T-cell (primary cell): ENCODE measurements around the gene GPR22. TPM values are rescaled to one million over a fixed set of nuclear protein-coding genes. Genes with fewer than 3 reads are reported as not detected.

Experiments used
- ATAC-seq, 4 experiments: fragments of 200-7000 bp in 3 of 4; fragments of 150-1000 bp in 1 of 4; cut with Tn5 transposase; replicated peaks in 1 of 4; 1 replicate in 3 of 4; 2 replicates in 1 of 4; pipeline ENCODE4 v1.10.0; 2021; ENCODE audit warnings: moderate library complexity in 3 of 4, mild to moderate bottlenecking in 2 of 4, moderate number of reproducible peaks in 1 of 4
- CTCF ChIA-PET, 2 donors: fragments of 300-600 bp; sonication (Branson Sonifier 250); formaldehyde crosslinking; loops; one replicate each; lab custom pipeline; 2022; ENCODE audit warnings: antibody characterized with exemption in 2 of 2; lab: Charles Lee
- POLR2A ChIA-PET, 2 donors: fragments of 300-600 bp; sonication (Branson Sonifier 250); formaldehyde crosslinking; loops; one replicate each; lab custom pipeline; 2022; ENCODE audit warnings: antibody characterized with exemption in 2 of 2; lab: Charles Lee
- DNase-seq, 35 experiments: peaks; one replicate each; pipeline versions ENCODE4 v3.0.0 to v3.0.0-alpha.2; 2013 to 2023
- H3K27ac ChIP-seq: one replicate; pipeline ENCODE4 v1.5.1; 2013; ENCODE audit warnings: low read length
- H3K27me3 ChIP-seq, 2 experiments: replicated peaks in 1 of 2; 1 replicate in 1 of 2; 2 replicates in 1 of 2; pipeline versions ENCODE4 v1.6.1 to v1.7.0; 2013; ENCODE audit warnings: low read length in 1 of 2, mixed read lengths in 1 of 2; ENCODE audit not compliant: control insufficient read depth in 2 of 2, insufficient read depth in 2 of 2; ENCODE audit errors: extremely low read depth in 1 of 2
- H3K36me3 ChIP-seq, 2 donors: 1 replicate in 1 of 2; 2 replicates in 1 of 2; pipeline versions ENCODE4 v1.6.1 to v1.7.0; 2013; ENCODE audit warnings: low read length in 1 of 2; ENCODE audit not compliant: control insufficient read depth in 2 of 2, insufficient read depth in 1 of 2; ENCODE audit errors: extremely low read depth in 1 of 2
- H3K4me1 ChIP-seq, 2 experiments: 1 replicate in 1 of 2; 2 replicates in 1 of 2; pipeline versions ENCODE4 v1.6.1 to v1.7.0; 2013; ENCODE audit warnings: low read length in 2 of 2, mixed read lengths in 1 of 2; ENCODE audit not compliant: insufficient read depth in 2 of 2, control insufficient read depth in 1 of 2; ENCODE audit errors: extremely low read depth in 1 of 2
- H3K4me3 ChIP-seq, 2 donors: 1 replicate in 1 of 2; 2 replicates in 1 of 2; pipeline versions ENCODE4 v1.5.1 to v1.7.0; 2013; ENCODE audit warnings: mild to moderate bottlenecking in 2 of 2, low read length in 1 of 2, moderate library complexity in 1 of 2; ENCODE audit not compliant: control insufficient read depth in 1 of 2; ENCODE audit errors: extremely low read depth in 1 of 2
- H3K9me3 ChIP-seq: 2 replicates; pipeline ENCODE4 v1.7.0; 2013
- H3K27ac Mint-ChIP-seq, 2 donors: one replicate each; pipeline ENCODE4 v1.8.0; 2020 to 2021; ENCODE audit warnings: mild to moderate bottlenecking in 2 of 2, mixed read lengths in 2 of 2
- H3K27me3 Mint-ChIP-seq, 2 donors: one replicate each; pipeline ENCODE4 v1.8.0; 2021 to 2022; ENCODE audit warnings: mixed read lengths in 2 of 2
- H3K36me3 Mint-ChIP-seq: one replicate; pipeline ENCODE4 v1.8.0; 2021; ENCODE audit warnings: mixed read lengths
- H3K4me1 Mint-ChIP-seq, 3 donors: one replicate each; pipeline ENCODE4 v1.8.0; 2020 to 2022; ENCODE audit warnings: mixed read lengths in 3 of 3, mild to moderate bottlenecking in 1 of 3
- H3K4me3 Mint-ChIP-seq, 3 donors: one replicate each; pipeline ENCODE4 v1.8.0; 2020 to 2022; ENCODE audit warnings: mild to moderate bottlenecking in 3 of 3, mixed read lengths in 3 of 3, moderate library complexity in 3 of 3
- H3K9me3 Mint-ChIP-seq, 3 donors: one replicate each; pipeline ENCODE4 v1.8.0; 2020 to 2022; ENCODE audit warnings: mixed read lengths in 3 of 3
- WGBS: methylation state at CpG from one replicate; pipeline ENCODE4 v1.1.5; 2013; ENCODE audit warnings: missing lambda C conversion rate; ENCODE audit not compliant: insufficient coverage; 5-methylcytosine and 5-hydroxymethylcytosine counted together
- total RNA-seq, 35 experiments: library from RNA in 6 of 35; stranded (reverse) in 6 of 35; fragments of 120-200 nt in 1 of 35; gene quantifications; one replicate each; pipeline versions ENCODE4 v1.2.1 to v1.2.4 and lab custom pipeline; 2013 to 2026

GPR22 gene
- total RNA-seq, 5 donors from 2014 or later (not counting 1 experiment from before 2014, with no cell fraction given) = not detected

DNA sequence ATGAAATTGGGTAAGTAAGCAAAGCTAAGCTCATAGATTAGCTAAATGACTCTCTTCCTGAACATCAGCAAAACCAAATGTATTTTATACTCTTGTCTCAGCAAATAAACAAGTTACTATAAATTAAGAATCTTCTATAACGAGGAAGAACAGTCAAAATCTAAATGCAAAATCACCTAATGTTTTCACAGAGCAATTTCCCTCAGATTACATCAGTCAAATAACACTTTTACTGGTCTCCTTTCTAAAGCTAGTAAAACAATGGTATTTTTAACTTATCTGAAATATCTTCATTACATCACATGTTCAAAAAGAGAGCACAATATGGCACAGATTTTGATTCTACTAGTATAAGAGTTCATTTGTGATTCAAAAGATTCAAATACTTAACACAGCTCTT lies 16.5 kb upstream of the GPR22 start:
- no peak for DNase-seq
- no peaks in the 10 kb centered on the region for H3K27me3 Mint-ChIP-seq
- no peak overlapping the region for H3K4me3 Mint-ChIP-seq
- WGBS = no CpG with 5 or more reads among the region's 1 CpG
- peaks cover 69% of the 10 kb centered on the region for H3K36me3 Mint-ChIP-seq
- POLR2A ChIA-PET = interaction anchor here in 1 of 2 donors (0.6 kb wide), 1 partner anchor 257 kb away, joined by 3 read pairs; no protein-coding TSS in a partner anchor
- Histone ChIP-seq H3K9me3 (no peaks in the 10 kb centered on the region), H3K36me3 (peaks cover 4 to 6% of the 10 kb centered on the region in 2 donors), H3K4me3 (no peak overlapping the region), H3K27ac (no peak overlapping the region), H3K4me1 (no peaks in the 10 kb centered on the region), H3K27me3 (no peaks in the 10 kb centered on the region)
- no peaks in the 10 kb centered on the region for H3K9me3 Mint-ChIP-seq
- no peak overlapping the region for H3K27ac Mint-ChIP-seq
- CTCF ChIA-PET = no interaction called here
- no peak for ATAC-seq
- H3K4me1 Mint-ChIP-seq = peaks cover 18 to 35% (median 29%) of the 10 kb centered on the region in 3 donors

DNA sequence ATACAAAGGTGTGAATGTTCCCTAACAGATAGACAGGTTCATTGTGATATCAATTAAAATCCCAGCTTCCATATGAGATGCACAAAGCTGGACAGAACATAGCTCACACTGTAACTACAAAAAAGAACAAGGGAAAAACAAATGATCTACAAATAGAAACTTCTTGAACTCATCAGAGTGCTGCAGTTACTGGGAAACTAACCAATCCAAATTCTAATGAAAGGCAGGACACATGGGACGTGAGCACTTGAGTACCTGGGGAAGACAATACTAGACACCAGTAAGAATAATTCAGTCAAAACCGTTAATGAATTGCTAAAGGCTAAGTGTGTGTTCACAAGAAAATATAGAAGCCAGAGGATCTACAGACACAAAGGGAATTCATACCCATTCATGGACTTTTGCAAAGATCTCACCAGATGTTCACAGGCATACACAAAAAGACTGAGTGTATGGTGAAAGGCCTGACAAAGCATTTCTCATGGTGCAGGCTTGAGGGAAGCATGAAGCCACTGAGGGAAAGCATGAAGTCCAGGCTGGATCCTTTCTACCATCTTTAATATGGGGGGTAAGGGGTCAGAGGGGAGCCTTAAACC lies 7.8 kb upstream of the GPR22 start:
- no peaks in the 10 kb centered on the region for H3K27me3 Mint-ChIP-seq
- no peaks in the 10 kb centered on the region for H3K4me1 ChIP-seq
- ATAC-seq = no peak
- ChIA-PET POLR2A (interaction anchor here in 1 of 2 donors (0.6 kb wide), 2 partner anchors 12 to 26 kb away, joined by 3 read pairs; no protein-coding TSS in a partner anchor), CTCF (interaction anchor here in 1 of 2 donors (0.5 to 1.3 kb wide), 3 partner anchors 413 to 1036 kb away, joined by 3 to 16 read pairs (median 9); no protein-coding TSS in a partner anchor)
- peaks cover 4 to 8% of the 10 kb centered on the region in 2 donors for H3K36me3 ChIP-seq
- no peak for DNase-seq
- no CpG with 5 or more reads among the region's 2 CpGs for WGBS
- no peaks in the 10 kb centered on the region for H3K9me3 ChIP-seq
- H3K27ac ChIP-seq = no peak overlapping the region
- H3K4me1 Mint-ChIP-seq = peaks cover 0 to 5% (median 5%) of the 10 kb centered on the region in 3 donors
- H3K4me3 Mint-ChIP-seq = no peak overlapping the region
- no peak overlapping the region for H3K4me3 ChIP-seq
- no peaks in the 10 kb centered on the region for H3K27me3 ChIP-seq
- H3K9me3 Mint-ChIP-seq = no peaks in the 10 kb centered on the region
- no peak overlapping the region for H3K27ac Mint-ChIP-seq
- peaks cover 19% of the 10 kb centered on the region for H3K36me3 Mint-ChIP-seq

DNA sequence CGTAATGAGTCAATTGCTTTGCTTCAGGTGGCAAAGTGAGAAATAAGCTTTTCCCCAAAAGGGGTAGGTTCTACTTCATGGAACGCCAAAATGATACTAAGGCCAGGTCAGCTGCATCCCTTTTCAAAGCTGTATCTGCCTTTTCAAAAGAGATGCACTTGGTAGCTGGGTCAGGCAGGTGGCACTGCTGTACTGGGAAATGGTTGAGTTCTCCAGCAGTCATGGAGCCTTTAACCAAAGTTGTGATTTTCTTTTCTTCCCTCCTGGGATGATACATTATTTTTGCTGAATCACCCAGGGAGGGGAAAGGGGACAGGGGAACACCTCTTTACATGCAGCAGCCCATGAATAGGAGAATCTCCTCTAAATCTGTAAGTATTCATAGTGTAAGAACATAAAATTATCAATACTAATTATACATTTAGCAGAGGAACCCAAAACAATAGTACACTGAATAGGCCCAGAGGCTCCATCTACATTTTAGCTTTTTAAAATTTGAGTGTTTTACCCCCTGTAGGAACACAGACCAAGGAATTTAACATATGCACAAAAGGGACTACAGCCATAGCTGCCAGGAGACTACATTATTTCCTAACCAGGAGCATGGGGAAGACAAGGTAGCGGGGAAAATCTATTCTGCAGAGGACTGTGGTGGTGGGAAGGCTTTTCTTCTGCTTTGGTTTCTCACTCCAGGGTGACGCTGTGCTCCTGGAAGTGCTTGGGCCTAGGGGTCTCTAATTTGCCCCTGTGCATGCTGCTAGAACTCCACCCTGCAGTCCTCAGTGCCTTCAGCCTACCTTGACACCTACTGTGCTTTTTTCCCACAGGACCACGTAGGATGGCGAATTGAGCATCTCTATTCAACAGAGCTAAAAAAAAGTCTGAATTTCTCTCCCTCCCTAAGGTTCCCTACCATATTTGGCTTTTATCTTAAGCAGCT lies 6.4 kb upstream of the GPR22 start:
- POLR2A ChIA-PET = interaction anchor here (0.6 kb wide), 2 partner anchors 12 to 250 kb away, joined by 3 to 4 read pairs; no protein-coding TSS in a partner anchor
- CTCF ChIA-PET = interaction anchor here (0.6 to 2.0 kb wide), 19 partner anchors 9 to 418 kb away, joined by 3 to 22 read pairs (median 6); partner anchors contain the start of gene CBLL1 (in 1 of the 2)
- H3K9me3 Mint-ChIP-seq = no peaks in the 10 kb centered on the region

GRCh38 chr7:107464666-107465226 lies 5.1 kb upstream of the GPR22 start:
- no peak overlapping the region for H3K4me3 Mint-ChIP-seq
- WGBS = 100% methylated on average over 1 of the region's 3 CpGs
- H3K36me3 ChIP-seq = no peaks in the 10 kb centered on the region
- peaks cover 0 to 5% (median 5%) of the 10 kb centered on the region in 3 donors for H3K4me1 Mint-ChIP-seq
- H3K27ac ChIP-seq = no peak overlapping the region
- DNase-seq (no peak), ATAC-seq (no peak)
- no peaks in the 10 kb centered on the region for H3K9me3 Mint-ChIP-seq
- no peaks in the 10 kb centered on the region for H3K4me1 ChIP-seq
- H3K4me3 ChIP-seq = no peak overlapping the region
- H3K9me3 ChIP-seq = no peaks in the 10 kb centered on the region
- ChIA-PET CTCF (interaction anchor here (0.8 to 2.0 kb wide), 6 partner anchors 259 to 415 kb away, joined by 3 to 6 read pairs (median 5); no protein-coding TSS in a partner anchor), POLR2A (no interaction called here)
- H3K27me3 Mint-ChIP-seq = no peaks in the 10 kb centered on the region
- no peak overlapping the region for H3K27ac Mint-ChIP-seq
- no peaks in the 10 kb centered on the region for H3K27me3 ChIP-seq
- no peaks in the 10 kb centered on the region for H3K36me3 Mint-ChIP-seq

More for the DNA sequence above, 6.4 kb upstream of the GPR22 start:
- H3K4me1 ChIP-seq = no peaks in the 10 kb centered on the region
- DNase-seq (peak in 34 of 35 experiments; percentile 9 to 73 (median 36)), ATAC-seq (peak; percentile 43 to 77 (median 68))
- H3K27ac ChIP-seq = no peak overlapping the region
- H3K27me3 Mint-ChIP-seq = no peaks in the 10 kb centered on the region
- H3K4me3 Mint-ChIP-seq = no peak overlapping the region
- H3K4me3 ChIP-seq = no peak overlapping the region
- peaks cover 0 to 7% of the 10 kb centered on the region in 2 donors for H3K36me3 ChIP-seq
- no peaks in the 10 kb centered on the region for H3K9me3 ChIP-seq
- 78% methylated on average over 2 of the region's 6 CpGs for WGBS
- no peaks in the 10 kb centered on the region for H3K27me3 ChIP-seq
- peaks cover 0 to 5% (median 5%) of the 10 kb centered on the region in 3 donors for H3K4me1 Mint-ChIP-seq
- H3K27ac Mint-ChIP-seq = peak overlapping the region in 1 of 2 donors; percentile 34
- peaks cover 6% of the 10 kb centered on the region for H3K36me3 Mint-ChIP-seq

- H3K9me3 Mint-ChIP-seq = no peaks in the 10 kb centered on the region
- Histone ChIP-seq H3K36me3 (no peaks in the 10 kb centered on the region), H3K4me1 (no peaks in the 10 kb centered on the region), H3K9me3 (no peaks in the 10 kb centered on the region), H3K27me3 (no peaks in the 10 kb centered on the region), H3K27ac (no peak overlapping the region), H3K4me3 (no peak overlapping the region)
- POLR2A ChIA-PET = interaction anchor here in 1 of 2 donors (0.6 kb wide), 1 partner anchor 123 kb away, joined by 3 read pairs; no protein-coding TSS in a partner anchor
- H3K36me3 Mint-ChIP-seq = no peaks in the 10 kb centered on the region
- DNase-seq = no peak
- WGBS = no CpG with 5 or more reads among the region's 2 CpGs
- ATAC-seq = no peak
- H3K4me1 Mint-ChIP-seq = peaks cover 3 to 7% (median 5%) of the 10 kb centered on the region in 3 donors
- H3K27ac Mint-ChIP-seq = no peak overlapping the region
- no peak overlapping the region for H3K4me3 Mint-ChIP-seq
- no peaks in the 10 kb centered on the region for H3K27me3 Mint-ChIP-seq
- CTCF ChIA-PET = no interaction called here
Measured at GRCh38 chr7:107467972-107468371, 1.9 kb upstream of the GPR22 start.
